ENCODE data around the gene IPCEF1.

DNA sequence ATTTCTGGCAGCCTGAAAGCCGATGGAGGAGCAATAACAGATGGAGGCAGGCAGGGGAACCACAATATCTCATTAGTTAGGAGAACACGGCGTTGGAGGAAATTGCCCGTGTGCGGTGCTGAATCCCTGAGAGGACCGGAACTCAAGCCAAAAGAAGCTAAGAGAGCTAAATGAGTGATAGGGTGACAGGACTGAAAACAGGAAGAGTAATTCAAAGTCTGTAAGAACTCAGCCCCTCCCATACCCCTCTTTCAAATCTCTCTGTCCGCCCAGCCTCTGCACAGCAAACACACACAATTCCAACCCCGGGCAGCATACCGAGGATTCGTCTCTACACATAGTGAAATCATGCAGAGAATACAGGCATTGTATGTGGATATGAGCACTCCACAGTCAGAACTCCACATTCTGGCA lies 2.6 kb upstream of the IPCEF1 start:
- TF ChIP-seq, protein P1, sequence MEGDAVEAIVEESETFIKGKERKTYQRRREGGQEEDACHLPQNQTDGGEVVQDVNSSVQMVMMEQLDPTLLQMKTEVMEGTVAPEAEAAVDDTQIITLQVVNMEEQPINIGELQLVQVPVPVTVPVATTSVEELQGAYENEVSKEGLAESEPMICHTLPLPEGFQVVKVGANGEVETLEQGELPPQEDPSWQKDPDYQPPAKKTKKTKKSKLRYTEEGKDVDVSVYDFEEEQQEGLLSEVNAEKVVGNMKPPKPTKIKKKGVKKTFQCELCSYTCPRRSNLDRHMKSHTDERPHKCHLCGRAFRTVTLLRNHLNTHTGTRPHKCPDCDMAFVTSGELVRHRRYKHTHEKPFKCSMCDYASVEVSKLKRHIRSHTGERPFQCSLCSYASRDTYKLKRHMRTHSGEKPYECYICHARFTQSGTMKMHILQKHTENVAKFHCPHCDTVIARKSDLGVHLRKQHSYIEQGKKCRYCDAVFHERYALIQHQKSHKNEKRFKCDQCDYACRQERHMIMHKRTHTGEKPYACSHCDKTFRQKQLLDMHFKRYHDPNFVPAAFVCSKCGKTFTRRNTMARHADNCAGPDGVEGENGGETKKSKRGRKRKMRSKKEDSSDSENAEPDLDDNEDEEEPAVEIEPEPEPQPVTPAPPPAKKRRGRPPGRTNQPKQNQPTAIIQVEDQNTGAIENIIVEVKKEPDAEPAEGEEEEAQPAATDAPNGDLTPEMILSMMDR (IDR thresholded peaks at IDR 0.05): no peak
- TF ChIP-seq SIN3A (IDR thresholded peaks at IDR 0.05; ENCODE audit: borderline replicate concordance, insufficient read depth, low read depth, low read length) (no peak), POLR2AphosphoS5 (IDR thresholded peaks at IDR 0.05; ENCODE audit: low read depth, low read length) (no peak), TCF7L2 (IDR thresholded peaks at IDR 0.05; ENCODE audit: low read depth, low read length) (no peak)
- TF ChIP-seq, protein P2, sequence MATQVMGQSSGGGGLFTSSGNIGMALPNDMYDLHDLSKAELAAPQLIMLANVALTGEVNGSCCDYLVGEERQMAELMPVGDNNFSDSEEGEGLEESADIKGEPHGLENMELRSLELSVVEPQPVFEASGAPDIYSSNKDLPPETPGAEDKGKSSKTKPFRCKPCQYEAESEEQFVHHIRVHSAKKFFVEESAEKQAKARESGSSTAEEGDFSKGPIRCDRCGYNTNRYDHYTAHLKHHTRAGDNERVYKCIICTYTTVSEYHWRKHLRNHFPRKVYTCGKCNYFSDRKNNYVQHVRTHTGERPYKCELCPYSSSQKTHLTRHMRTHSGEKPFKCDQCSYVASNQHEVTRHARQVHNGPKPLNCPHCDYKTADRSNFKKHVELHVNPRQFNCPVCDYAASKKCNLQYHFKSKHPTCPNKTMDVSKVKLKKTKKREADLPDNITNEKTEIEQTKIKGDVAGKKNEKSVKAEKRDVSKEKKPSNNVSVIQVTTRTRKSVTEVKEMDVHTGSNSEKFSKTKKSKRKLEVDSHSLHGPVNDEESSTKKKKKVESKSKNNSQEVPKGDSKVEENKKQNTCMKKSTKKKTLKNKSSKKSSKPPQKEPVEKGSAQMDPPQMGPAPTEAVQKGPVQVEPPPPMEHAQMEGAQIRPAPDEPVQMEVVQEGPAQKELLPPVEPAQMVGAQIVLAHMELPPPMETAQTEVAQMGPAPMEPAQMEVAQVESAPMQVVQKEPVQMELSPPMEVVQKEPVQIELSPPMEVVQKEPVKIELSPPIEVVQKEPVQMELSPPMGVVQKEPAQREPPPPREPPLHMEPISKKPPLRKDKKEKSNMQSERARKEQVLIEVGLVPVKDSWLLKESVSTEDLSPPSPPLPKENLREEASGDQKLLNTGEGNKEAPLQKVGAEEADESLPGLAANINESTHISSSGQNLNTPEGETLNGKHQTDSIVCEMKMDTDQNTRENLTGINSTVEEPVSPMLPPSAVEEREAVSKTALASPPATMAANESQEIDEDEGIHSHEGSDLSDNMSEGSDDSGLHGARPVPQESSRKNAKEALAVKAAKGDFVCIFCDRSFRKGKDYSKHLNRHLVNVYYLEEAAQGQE (IDR thresholded peaks at IDR 0.05; ENCODE audit: insufficient read depth in 1 of 2, low read depth in 2 of 2, low read length in 1 of 2): no peak
